OCI-LY7 (cell line): Measurements from ENCODE around the gene TMEM171. TPM values are rescaled to one million over a fixed set of nuclear protein-coding genes. Genes with fewer than 3 reads are reported as not detected.

Experiments
- BruUV-seq: library from RNA; stranded (reverse); fragments of 400-500 nt; replicated peaks from 2 replicates; lab custom pipeline; 2021; lab: Mats Ljungman, UMichigan
- CTCF ChIA-PET: fragments of 300-600 bp; sonication (Branson Sonifier 250); formaldehyde crosslinking; loops from one replicate; lab custom pipeline; 2022; ENCODE audit warnings: antibody characterized with exemption; ENCODE audit not compliant: unreplicated experiment; lab: Charles Lee
- POLR2A ChIA-PET: fragments of 300-600 bp; sonication (Branson Sonifier 250); formaldehyde crosslinking; loops from one replicate; lab custom pipeline; 2022; ENCODE audit warnings: antibody characterized with exemption; lab: Charles Lee
- DNase-seq: peaks from one replicate; pipeline ENCODE4 v3.0.0-alpha.2; 2015; ENCODE audit warnings: low spot score
- H2AFZ ChIP-seq: fragments of 200-600 bp; sonication (generic), shearing (Covaris generic); 2 replicates; pipeline ENCODE4 v1.6.1; 2014; ENCODE audit warnings: mild to moderate bottlenecking, antibody characterized with exemption, low read length, moderate library complexity
- H3K27ac ChIP-seq: fragments of 200-600 bp; sonication (generic); 2 replicates; pipeline ENCODE4 v1.5.1; 2014; ENCODE audit warnings: mixed run types, low read depth, mild to moderate bottlenecking, moderate library complexity, low read length, inconsistent platforms; ENCODE audit not compliant: poor library complexity, severe bottlenecking
- H3K36me3 ChIP-seq: fragments of 200-600 bp; sonication (generic); 2 replicates; pipeline ENCODE4 v1.6.1; 2014; ENCODE audit warnings: mild to moderate bottlenecking, antibody characterized with exemption, low read length, moderate library complexity, mixed read lengths; ENCODE audit not compliant: insufficient read depth
- H3K4me1 ChIP-seq: fragments of 200-600 bp; sonication (generic); 2 replicates; pipeline ENCODE4 v1.5.1; 2014; ENCODE audit warnings: mild to moderate bottlenecking, low read length; ENCODE audit not compliant: insufficient read depth, poor library complexity, severe bottlenecking
- H3K4me2 ChIP-seq: fragments of 200-600 bp; sonication (generic); 2 replicates; pipeline ENCODE4 v1.6.1; 2014; ENCODE audit warnings: mild to moderate bottlenecking, low read length
- H3K4me3 ChIP-seq: fragments of 200-600 bp; sonication (generic); 2 replicates; pipeline ENCODE4 v1.5.1; 2014; ENCODE audit warnings: mild to moderate bottlenecking, low read depth, low read length; ENCODE audit not compliant: poor library complexity, severe bottlenecking
- H3K79me2 ChIP-seq: fragments of 200-600 bp; sonication (generic); 2 replicates; pipeline ENCODE4 v1.6.1; 2016; ENCODE audit warnings: low read depth, mild to moderate bottlenecking, low read length, moderate library complexity, mixed read lengths; ENCODE audit not compliant: insufficient read depth
- H3K9me2 ChIP-seq: fragments of 200-600 bp; sonication (generic); 2 replicates; pipeline ENCODE4 v1.6.1; 2016; ENCODE audit warnings: mild to moderate bottlenecking, low read length, mixed read lengths; ENCODE audit not compliant: insufficient read depth
- H3K9me3 ChIP-seq: fragments of 200-600 bp; sonication (generic); 2 replicates; pipeline ENCODE4 v1.6.1; 2014; ENCODE audit warnings: mild to moderate bottlenecking, mixed run types, low read length, mixed read lengths
- H4K20me1 ChIP-seq: fragments of 200-600 bp; sonication (generic); 2 replicates; pipeline ENCODE4 v1.6.1; 2014; ENCODE audit warnings: mild to moderate bottlenecking, antibody characterized with exemption, low read length, moderate library complexity, mixed read lengths; ENCODE audit not compliant: insufficient read depth
- EZH2phosphoT487 ChIP-seq: fragments of 200-600 bp; sonication (generic); IDR thresholded peaks from 2 replicates; pipeline ENCODE4 v1.6.1; 2018; ENCODE audit warnings: low read depth, borderline replicate concordance, mild to moderate bottlenecking, mixed run types, antibody characterized with exemption, low read length, moderate library complexity, mixed read lengths
- intact Hi-C: fragments of 100-400 bp; cut with micrococcal nuclease; formaldehyde crosslinking; loops from one replicate; pipeline ENCODE4 v1.10.0; 2022; ENCODE audit not compliant: unreplicated experiment
- total RNA-seq, 2 experiments: library from RNA; depleted of rRNA in 1 of 2; stranded (reverse); fragments of >200 nt in 1 of 2; shearing (Covaris generic) in 1 of 2; gene quantifications; 2 replicates each; pipeline ENCODE4 v1.2.3, GENCODE V29; 2014 to 2022
- TF ChIP-seq, protein P1 (sequence below): fragments of 200-600 bp; sonication (generic); conservative IDR thresholded peaks from 2 replicates; pipeline ENCODE4 v1.5.1; 2014; ENCODE audit warnings: mild to moderate bottlenecking, antibody characterized with exemption, low read length, moderate library complexity, mixed read lengths

The TMEM171 gene
- total RNA-seq, 2 experiments from 2014 or later, result not detected

DNA sequence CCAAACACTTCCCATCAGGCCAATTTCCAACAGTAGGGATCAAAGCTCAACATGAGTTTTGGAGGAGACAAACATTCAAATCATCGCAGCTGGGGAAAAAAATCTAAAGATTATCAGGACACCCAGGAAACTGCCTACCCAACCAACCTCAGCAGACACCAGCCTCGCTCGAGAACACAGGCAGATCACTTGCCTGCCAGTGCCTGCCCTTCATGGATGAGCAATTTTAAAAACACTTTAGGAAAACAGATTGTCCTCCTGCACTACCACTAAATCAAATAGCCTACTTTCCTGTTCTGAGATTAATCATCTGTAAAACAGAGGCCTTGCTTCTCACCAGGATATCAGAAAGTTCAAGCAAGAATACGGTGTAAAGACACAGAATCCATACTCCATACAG, 37.9 kb downstream of the TMEM171 start:
- DNase-seq, result no peak
- H2AFZ ChIP-seq, result no peak overlapping the region; the same call in 1 of the 2 replicates
- H3K9me3 ChIP-seq, result peaks cover 3% of the 10 kb centered on the region; the same call in 1 of the 2 replicates
- BruUV-seq, result no TSS peak
- POLR2A ChIA-PET, result interaction anchor here (1.0 to 1.2 kb wide), 4 partner anchors 10 to 342 kb away, joined by 3 to 4 read pairs (median 3); no protein-coding TSS in a partner anchor
- peaks cover 84% of the 10 kb centered on the region for H3K4me1 ChIP-seq
- H3K79me2 ChIP-seq, result no peaks in the 10 kb centered on the region; the same call in 1 of the 2 replicates
- TF ChIP-seq, protein P1, sequence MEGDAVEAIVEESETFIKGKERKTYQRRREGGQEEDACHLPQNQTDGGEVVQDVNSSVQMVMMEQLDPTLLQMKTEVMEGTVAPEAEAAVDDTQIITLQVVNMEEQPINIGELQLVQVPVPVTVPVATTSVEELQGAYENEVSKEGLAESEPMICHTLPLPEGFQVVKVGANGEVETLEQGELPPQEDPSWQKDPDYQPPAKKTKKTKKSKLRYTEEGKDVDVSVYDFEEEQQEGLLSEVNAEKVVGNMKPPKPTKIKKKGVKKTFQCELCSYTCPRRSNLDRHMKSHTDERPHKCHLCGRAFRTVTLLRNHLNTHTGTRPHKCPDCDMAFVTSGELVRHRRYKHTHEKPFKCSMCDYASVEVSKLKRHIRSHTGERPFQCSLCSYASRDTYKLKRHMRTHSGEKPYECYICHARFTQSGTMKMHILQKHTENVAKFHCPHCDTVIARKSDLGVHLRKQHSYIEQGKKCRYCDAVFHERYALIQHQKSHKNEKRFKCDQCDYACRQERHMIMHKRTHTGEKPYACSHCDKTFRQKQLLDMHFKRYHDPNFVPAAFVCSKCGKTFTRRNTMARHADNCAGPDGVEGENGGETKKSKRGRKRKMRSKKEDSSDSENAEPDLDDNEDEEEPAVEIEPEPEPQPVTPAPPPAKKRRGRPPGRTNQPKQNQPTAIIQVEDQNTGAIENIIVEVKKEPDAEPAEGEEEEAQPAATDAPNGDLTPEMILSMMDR, result no peak
- no peak for TF ChIP-seq EZH2phosphoT487
- no peaks in the 10 kb centered on the region for H3K9me2 ChIP-seq
- no peak overlapping the region for H3K27ac ChIP-seq
- no peaks in the 10 kb centered on the region for H4K20me1 ChIP-seq
- no peak overlapping the region for H3K4me2 ChIP-seq
- CTCF ChIA-PET, result no interaction called here
- H3K4me3 ChIP-seq, result no peak overlapping the region
- intact Hi-C loops, result no loop called here
- H3K36me3 ChIP-seq, result no peaks in the 10 kb centered on the region

DNA sequence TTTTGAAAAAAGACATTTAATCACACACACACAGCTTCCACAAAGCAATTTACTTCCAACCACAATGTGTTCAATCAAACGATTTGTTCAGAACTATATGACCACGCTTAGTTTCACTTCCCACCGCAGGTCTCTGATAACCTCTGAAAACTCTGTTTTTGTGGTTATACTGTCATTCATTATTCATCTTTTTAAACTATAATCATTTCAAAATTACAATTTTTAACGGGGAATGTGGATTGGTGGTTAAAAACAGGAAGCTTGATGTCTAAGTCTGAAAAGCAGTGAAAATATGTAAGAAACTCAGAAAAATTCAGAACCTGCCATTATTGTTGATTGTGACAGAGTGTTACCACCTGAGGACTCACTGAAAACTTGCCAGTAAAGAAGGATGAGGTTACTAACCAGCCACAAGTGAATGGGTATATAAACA, 39.9 kb downstream of the TMEM171 start:
- no peak for TF ChIP-seq EZH2phosphoT487
- TF ChIP-seq, protein P1, result no peak
- intact Hi-C loops, result no loop called here
- Histone ChIP-seq H4K20me1 (no peaks in the 10 kb centered on the region), H3K4me2 (peak overlapping the region; percentile 84), H3K36me3 (no peaks in the 10 kb centered on the region), H3K4me1 (peaks cover 91% of the 10 kb centered on the region), H3K4me3 (peak overlapping the region; percentile 57), H3K27ac (peak overlapping the region; percentile 91), H3K9me2 (no peaks in the 10 kb centered on the region), H2AFZ (peak overlapping the region; percentile 84), H3K9me3 (peaks cover 8% of the 10 kb centered on the region; the same call in 1 of the 2 replicates), H3K79me2 (no peaks in the 10 kb centered on the region; the same call in 1 of the 2 replicates)
- ChIA-PET POLR2A (interaction anchor here (0.7 to 1.9 kb wide), 4 partner anchors 11 to 362 kb away, joined by 3 to 14 read pairs (median 4); no protein-coding TSS in a partner anchor), CTCF (no interaction called here)
- DNase-seq, result peak; percentile 79
- no TSS peak for BruUV-seq

DNA sequence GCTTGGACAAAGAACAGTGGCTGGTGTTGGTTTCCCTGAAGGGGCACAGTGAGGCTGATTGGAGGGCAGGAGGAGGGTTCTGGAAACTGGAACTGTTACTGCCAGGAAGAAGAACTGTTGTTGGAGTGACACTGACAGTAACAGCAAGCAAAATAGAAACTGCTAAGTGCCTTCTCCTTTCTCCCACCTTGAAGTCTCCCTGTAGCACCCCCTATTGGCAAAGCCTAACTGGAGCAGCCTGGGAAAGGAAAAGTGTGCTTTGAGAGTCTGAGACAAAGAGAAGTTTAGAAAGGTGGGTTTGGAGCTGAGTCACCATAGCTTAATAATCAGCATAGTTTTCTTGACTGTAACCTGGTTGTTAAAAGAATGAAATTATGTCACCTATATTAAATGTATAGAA, 50.1 kb downstream of the TMEM171 start:
- Histone ChIP-seq H3K27ac (no peak overlapping the region), H2AFZ (peak overlapping the region; percentile 65; the same call in 1 of the 2 replicates), H3K9me2 (no peaks in the 10 kb centered on the region), H3K36me3 (no peaks in the 10 kb centered on the region), H3K9me3 (no peaks in the 10 kb centered on the region), H3K4me1 (peaks cover 19% of the 10 kb centered on the region), H4K20me1 (no peaks in the 10 kb centered on the region), H3K4me3 (no peak overlapping the region), H3K4me2 (0 out of 2 replicates have a peak overlapping the region, but pooled peaks have one; percentile 6), H3K79me2 (no peaks in the 10 kb centered on the region)
- CTCF ChIA-PET, result interaction anchor here (1.4 kb wide), 1 partner anchor 12 kb away, joined by 3 read pairs; no protein-coding TSS in a partner anchor
- BruUV-seq, result no TSS peak
- intact Hi-C loops, result no loop called here
- peak; percentile 52 for DNase-seq
- POLR2A ChIA-PET, result interaction anchor here (0.5 to 3.6 kb wide), 4 partner anchors 9 to 307 kb away, joined by 3 to 14 read pairs (median 4); no protein-coding TSS in a partner anchor
- TF ChIP-seq EZH2phosphoT487, result no peak
- TF ChIP-seq, protein P1, result peak; percentile 82
